Neural cell (in vitro differentiated cells): ENCODE results near the gene ADAP1. TPM values are rescaled to one million over a fixed set of nuclear protein-coding genes. Genes with fewer than 3 reads are reported as not detected.
"Not testable (repeated sequence)": the region's sequence is repeated elsewhere in the genome, so short reads cannot be mapped to it uniquely, and the experiment has no call there.

Source experiments
- H2AFZ ChIP-seq: fragments of 200-600, 300-800 bp; sonication (generic), shearing (Covaris generic); 2 replicates; pipeline ENCODE4 v1.6.0; 2014; ENCODE audit warnings: low read depth, mild to moderate bottlenecking, antibody characterized with exemption, low read length, moderate library complexity
- H3F3A ChIP-seq: fragments of 200-600 bp; shearing (Covaris generic); 2 replicates; pipeline ENCODE4 v1.6.1; 2016; ENCODE audit warnings: mild to moderate bottlenecking, moderate library complexity, mixed read lengths, antibody characterized with exemption, low read length; ENCODE audit not compliant: insufficient read depth, poor library complexity, severe bottlenecking
- H3K27ac ChIP-seq: fragments of 200-600, 300-800 bp; sonication (generic), shearing (Covaris generic); 2 replicates; pipeline ENCODE4 v1.5.1; 2014; ENCODE audit warnings: mild to moderate bottlenecking, low read length, moderate library complexity
- H3K27me3 ChIP-seq: fragments of 300-800, 200-600 bp; sonication (generic), shearing (Covaris generic); 2 replicates; pipeline ENCODE4 v1.6.0; 2014; ENCODE audit warnings: mild to moderate bottlenecking, low read depth, low read length, moderate library complexity; ENCODE audit not compliant: insufficient read depth
- H3K36me3 ChIP-seq: fragments of 300-800, 200-600 bp; sonication (generic), shearing (Covaris generic); 2 replicates; pipeline ENCODE4 v1.5.1; 2014; ENCODE audit warnings: mild to moderate bottlenecking, antibody characterized with exemption, low read length, moderate library complexity; ENCODE audit not compliant: insufficient read depth
- H3K4me2 ChIP-seq: fragments of 300-800, 200-600 bp; sonication (generic), shearing (Covaris generic); 2 replicates; pipeline ENCODE4 v1.6.0; 2014; ENCODE audit warnings: mild to moderate bottlenecking, low read length
- H3K4me3 ChIP-seq: fragments of 300-800, 200-600 bp; sonication (generic), shearing (Covaris generic); 2 replicates; pipeline ENCODE4 v1.5.1; 2014; ENCODE audit warnings: mild to moderate bottlenecking, low read length, moderate library complexity
- H3K79me2 ChIP-seq: fragments of 200-600 bp; shearing (Covaris generic); replicated peaks from 2 replicates; pipeline ENCODE4 v1.6.0; 2014; ENCODE audit warnings: mild to moderate bottlenecking, low read length, moderate library complexity; ENCODE audit not compliant: insufficient read depth
- H3K9ac ChIP-seq: fragments of 300-800, 200-600 bp; sonication (generic), shearing (Covaris generic); 2 replicates; pipeline ENCODE4 v1.6.1; 2016; ENCODE audit warnings: mild to moderate bottlenecking, low read length, mixed read lengths
- H3K9me2 ChIP-seq: fragments of 200-600 bp; shearing (Covaris generic); 2 replicates; pipeline ENCODE4 v1.6.1; 2016; ENCODE audit warnings: mild to moderate bottlenecking, low read length, mixed read lengths; ENCODE audit not compliant: insufficient read depth
- H3K9me3 ChIP-seq: fragments of 200-600, 300-800 bp; sonication (generic), shearing (Covaris generic); 2 replicates; pipeline ENCODE4 v1.6.1; 2016; ENCODE audit warnings: mild to moderate bottlenecking, mixed run types, low read length, moderate library complexity, mixed read lengths
- H4K20me1 ChIP-seq: fragments of 200-600 bp; shearing (Covaris generic); 2 replicates; pipeline ENCODE4 v1.6.1; 2016; ENCODE audit warnings: mild to moderate bottlenecking, mixed run types; ENCODE audit not compliant: insufficient read depth
- CTCF ChIP-seq: fragments of 450-650 bp; IDR thresholded peaks from 2 replicates; pipeline ENCODE4 v1.5.1; 2014; ENCODE audit warnings: antibody characterized with exemption, mild to moderate bottlenecking, moderate library complexity; ENCODE audit not compliant: poor library complexity, severe bottlenecking
- EZH2 ChIP-seq: fragments of 200-600, 300-800 bp; shearing (Covaris generic), sonication (generic); IDR thresholded peaks from 2 replicates; pipeline ENCODE4 v1.6.1; 2014; ENCODE audit warnings: antibody characterized with exemption, low read length, borderline replicate concordance, mild to moderate bottlenecking; ENCODE audit not compliant: insufficient read depth, poor library complexity, severe bottlenecking
- POLR2AphosphoS5 ChIP-seq: IDR thresholded peaks from 2 replicates; pipeline ENCODE4 v1.6.1; 2012
- RAD21 ChIP-seq: fragments of 450-650 bp; conservative IDR thresholded peaks from 2 replicates; pipeline ENCODE4 v1.6.1; 2014; ENCODE audit warnings: antibody characterized with exemption, mild to moderate bottlenecking, moderate library complexity
- REST ChIP-seq: IDR thresholded peaks from 2 replicates; pipeline ENCODE4 v1.6.1; 2012; ENCODE audit warnings: borderline replicate concordance
- SMC3 ChIP-seq: fragments of 450-650 bp; conservative IDR thresholded peaks from 2 replicates; pipeline ENCODE4 v1.6.1; 2014; ENCODE audit warnings: antibody characterized with exemption, mild to moderate bottlenecking, moderate library complexity; ENCODE audit not compliant: poor library complexity
- polyA plus RNA-seq: library from polyadenylated mRNA; depleted of rRNA; stranded (reverse); fragments of >200 nt; gene quantifications from 2 replicates; pipeline ENCODE4 v1.2.3, GENCODE V29; 2014

The ADAP1 gene
- polyA plus RNA-seq, 1 donor from 2014 or later, result 76.8 TPM

DNA sequence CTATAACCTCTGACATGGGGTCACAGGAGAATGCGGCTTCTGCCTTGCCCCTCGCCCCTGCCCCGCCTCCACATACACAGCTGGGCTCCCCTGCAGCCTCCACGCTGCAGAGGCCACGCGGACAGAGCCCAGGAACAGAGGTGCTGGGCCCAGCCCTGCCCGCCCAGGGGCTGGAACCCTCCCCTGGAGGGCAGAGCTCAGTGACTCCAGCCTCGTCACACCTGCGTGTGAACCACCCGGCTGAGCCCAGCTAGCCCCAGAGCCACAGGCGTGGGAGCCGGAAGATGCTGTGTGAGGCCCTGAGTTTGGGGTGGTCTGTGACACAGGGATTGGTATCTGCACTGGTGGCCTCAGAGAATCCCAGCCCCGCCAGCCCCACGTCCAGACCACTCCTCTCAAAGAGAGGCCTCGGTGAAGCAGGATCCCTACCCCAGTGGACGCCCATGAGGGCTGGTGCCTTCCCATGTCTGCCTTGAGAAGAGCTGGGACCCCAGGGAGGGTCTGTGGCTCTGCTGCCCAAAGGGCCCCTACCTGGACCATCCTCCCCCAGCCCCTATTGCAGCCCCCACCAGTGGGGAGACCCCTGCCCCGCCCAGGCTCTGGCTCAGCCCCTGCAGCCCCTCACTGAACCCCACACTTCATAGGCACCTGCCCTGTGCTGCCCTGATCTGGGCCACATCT, 8.1 kb upstream of the ADAP1 start:
- no peaks in the 10 kb centered on the region for H3K9me3 ChIP-seq
- TF ChIP-seq CTCF, result no peak
- no peak for TF ChIP-seq POLR2AphosphoS5
- no peak for TF ChIP-seq EZH2
- no peak for TF ChIP-seq RAD21
- TF ChIP-seq REST, result no peak
- H3K9ac ChIP-seq, result no peak overlapping the region
- no peaks in the 10 kb centered on the region for H3K27me3 ChIP-seq
- H3K36me3 ChIP-seq, result no peaks in the 10 kb centered on the region
- H4K20me1 ChIP-seq, result no peaks in the 10 kb centered on the region
- H3K4me2 ChIP-seq, result no peak overlapping the region
- no peak overlapping the region for H2AFZ ChIP-seq
- H3K27ac ChIP-seq, result no peak overlapping the region
- no peaks in the 10 kb centered on the region for H3K9me2 ChIP-seq
- H3K4me3 ChIP-seq, result no peak overlapping the region
- no peaks in the 10 kb centered on the region for H3F3A ChIP-seq
- H3K79me2 ChIP-seq, result no peaks in the 10 kb centered on the region

DNA sequence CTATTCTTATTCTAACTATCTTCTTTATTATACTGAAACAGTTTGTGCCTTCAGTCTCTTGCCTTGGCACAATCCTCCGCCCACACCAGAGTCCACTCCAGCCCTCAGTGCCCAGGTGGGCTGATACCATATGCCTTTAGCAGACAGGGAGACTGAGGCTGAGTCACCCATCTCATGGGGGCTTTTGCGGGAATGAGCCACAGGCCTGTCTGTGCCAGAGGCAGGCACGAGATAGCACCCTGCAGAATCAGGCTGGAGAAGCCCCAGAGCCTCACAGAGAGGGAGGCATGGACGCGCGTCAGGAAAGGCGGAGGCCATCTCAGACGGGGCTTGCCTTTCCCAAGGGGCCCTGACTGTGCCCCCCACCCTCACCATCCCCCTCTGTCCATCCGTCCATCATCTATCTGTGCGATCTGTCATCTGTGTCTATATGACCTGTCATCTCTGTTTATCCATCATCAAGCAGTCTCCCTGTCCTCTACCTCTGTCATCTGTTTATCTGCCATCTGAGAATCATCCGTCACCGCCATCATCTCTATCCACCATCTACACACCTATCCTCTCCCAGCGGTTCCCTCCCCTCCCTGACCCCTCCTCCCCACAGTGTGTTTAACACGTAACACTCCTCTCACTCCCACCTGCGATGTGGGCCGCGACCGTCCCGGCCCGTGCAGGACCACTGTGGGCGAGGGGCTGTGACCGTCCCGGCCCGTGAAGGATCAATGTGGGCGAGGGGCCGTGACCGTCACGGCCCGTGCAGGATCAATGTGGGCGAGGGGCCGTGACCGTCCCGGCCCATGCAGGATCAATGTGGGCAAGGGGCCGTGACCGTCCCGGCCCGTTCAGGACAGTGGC, 7.3 kb upstream of the ADAP1 start:
- H3K79me2 ChIP-seq, result no peaks in the 10 kb centered on the region

GRCh38 chr7:960972-961371, 6.5 kb upstream of the ADAP1 start:
- H3K4me3 ChIP-seq, H3K79me2 ChIP-seq, H3K9me2 ChIP-seq: not testable (repeated sequence)

More for the DNA sequence above, 7.3 kb upstream of the ADAP1 start:
- Histone ChIP-seq H3K4me3 (no peak overlapping the region), H3K9me3 (no peaks in the 10 kb centered on the region), H3K36me3 (no peaks in the 10 kb centered on the region), H3K27ac (no peak overlapping the region), H3K4me2 (no peak overlapping the region), H4K20me1 (no peaks in the 10 kb centered on the region), H2AFZ (no peak overlapping the region), H3F3A (no peaks in the 10 kb centered on the region), H3K9ac (no peak overlapping the region), H3K9me2 (no peaks in the 10 kb centered on the region), H3K27me3 (no peaks in the 10 kb centered on the region)
- TF ChIP-seq SMC3, result no peak

More at GRCh38 chr7:960972-961371, 6.5 kb upstream of the ADAP1 start:
- H3K36me3 ChIP-seq, H3K9me3 ChIP-seq, H3F3A ChIP-seq, H3K4me2 ChIP-seq, H2AFZ ChIP-seq, H3K27ac ChIP-seq, H3K9ac ChIP-seq, H3K27me3 ChIP-seq, H4K20me1 ChIP-seq: not testable (repeated sequence)
